NCI-H345 (cell line): ENCODE data around the gene RAB18.
"Not testable (repeated sequence)": the region's sequence is repeated elsewhere in the genome, so short reads cannot be mapped to it uniquely, and the experiment has no call there.

Experiments used
- DNase-seq: peaks from one replicate; lab custom pipeline; 2025; lab: John Stamatoyannopoulos, UW

RAB18 gene

DNA sequence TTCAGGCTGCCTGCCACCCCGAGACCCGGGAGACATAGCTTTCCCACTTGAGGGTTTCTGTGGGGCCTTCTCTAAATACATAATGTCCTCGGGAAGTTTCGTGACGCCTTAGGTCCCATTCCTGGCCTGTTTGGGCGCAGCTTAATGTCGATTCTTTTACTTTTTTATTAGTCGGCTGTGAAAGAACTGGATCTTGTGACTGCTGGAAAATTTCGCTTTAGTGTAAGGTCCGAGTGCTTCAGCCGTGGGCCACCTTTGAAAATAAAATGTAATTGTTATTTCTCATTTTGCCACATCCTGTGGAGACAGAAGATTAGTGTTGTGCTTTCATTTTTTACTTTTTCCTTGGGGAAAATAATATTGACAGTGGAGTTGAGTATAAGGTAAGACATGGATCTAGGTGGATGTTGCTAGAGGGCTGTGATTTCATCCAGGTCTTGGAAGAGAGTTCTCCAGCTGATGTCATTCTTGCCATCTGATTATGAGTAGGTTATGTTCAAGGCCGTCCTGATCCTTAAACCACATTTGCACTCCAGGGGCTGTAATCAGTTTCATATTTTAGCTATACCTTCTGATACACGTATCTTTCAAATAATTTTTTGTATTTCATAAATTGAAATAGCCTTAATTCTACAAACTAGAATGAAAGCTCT is 830 bp downstream of the RAB18 start:
- no peak for DNase-seq

DNA sequence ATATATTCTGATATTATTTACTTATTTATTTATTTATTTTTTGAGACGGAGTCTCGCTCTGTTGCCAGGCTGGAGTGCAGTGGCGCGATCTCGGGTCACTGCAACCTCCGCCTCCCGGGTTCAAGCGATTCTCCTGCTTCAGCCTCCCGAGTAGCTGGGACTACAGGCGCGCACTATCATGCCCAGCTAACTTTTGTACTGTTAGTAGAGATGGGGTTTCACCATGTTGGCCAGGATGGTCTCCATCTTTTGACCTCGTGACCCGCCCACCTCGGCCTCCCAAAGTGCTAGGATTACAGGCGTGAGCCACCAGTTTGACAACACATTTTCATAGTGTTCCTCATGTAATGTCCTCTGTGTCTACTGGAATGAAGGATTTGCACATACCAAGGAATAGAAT is 1.4 kb downstream of the RAB18 start:
- DNase-seq: not testable (repeated sequence)

DNA sequence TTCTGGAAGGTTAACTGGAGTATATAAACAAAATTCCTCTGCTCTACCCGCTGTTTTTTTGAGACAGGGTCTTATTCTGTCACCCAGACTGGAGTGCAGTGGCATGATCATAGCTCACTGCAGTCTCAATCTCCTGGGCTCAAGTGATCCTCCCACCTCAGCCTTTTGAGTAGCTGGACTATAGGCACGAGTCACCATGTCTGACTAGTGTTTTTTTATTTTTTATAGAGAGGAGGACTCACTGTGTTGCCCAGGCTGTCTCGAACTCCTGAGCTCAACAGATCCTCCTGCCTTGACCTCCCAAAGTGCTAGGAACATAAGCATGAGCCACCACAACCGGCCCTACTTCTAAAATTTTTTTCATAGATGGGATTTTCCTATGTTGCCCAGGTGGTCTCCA is 2.2 kb downstream of the RAB18 start:
- DNase-seq: no peak

DNA sequence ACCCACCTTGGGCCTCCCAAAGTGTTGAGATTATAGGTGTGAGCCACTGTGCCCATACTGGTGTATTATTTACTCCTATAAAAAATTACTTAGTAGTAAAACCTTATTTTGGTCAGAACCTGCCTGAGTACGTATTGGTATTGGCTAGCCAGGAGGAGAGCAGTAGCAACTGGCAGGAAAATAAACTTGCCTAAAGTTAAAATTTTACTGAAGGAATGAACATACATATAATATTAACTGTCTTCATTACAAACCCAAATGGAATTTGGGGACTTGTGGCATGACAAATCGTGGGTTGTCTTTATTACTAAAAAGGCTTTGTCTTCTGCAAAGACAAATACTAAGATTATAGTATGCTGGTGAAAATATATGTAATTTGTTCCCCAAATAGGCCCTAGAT is 8.4 kb downstream of the RAB18 start:
- no peak for DNase-seq

DNA sequence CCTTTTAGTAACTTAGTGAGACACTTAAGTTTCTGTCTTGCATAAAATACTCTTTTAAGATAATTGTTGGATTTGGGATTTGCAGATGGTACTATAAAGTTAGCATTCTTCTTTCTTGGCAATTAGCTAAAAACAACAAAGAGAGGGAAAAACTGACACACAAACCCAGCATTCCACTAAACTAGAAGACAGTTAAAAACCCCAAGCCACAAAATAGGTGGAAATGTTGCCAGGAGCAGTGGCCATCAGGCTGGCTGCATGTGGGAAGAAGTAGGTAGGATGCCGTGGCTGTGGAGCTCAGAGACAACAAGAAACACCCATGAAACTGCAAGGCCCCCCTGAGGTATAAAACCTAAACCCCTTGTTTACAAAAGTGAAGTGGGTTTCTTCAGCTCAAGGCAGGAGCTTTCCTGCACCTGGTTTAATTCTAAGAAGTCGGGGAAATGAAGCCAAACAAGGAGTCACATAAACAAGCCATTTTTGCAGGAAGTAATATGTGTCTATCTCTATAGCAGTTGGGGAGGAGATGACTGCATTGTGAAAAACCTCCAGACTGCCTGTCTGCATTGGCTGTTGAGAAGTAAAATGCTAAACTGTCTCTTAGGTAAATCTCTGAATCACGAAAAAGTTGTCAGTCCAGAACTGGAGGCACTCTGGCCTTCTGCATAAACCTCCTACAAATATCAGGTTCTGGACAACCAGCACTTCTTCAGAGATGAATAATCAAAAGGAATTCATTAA is 9.5 kb downstream of the RAB18 start:
- no peak for DNase-seq

DNA sequence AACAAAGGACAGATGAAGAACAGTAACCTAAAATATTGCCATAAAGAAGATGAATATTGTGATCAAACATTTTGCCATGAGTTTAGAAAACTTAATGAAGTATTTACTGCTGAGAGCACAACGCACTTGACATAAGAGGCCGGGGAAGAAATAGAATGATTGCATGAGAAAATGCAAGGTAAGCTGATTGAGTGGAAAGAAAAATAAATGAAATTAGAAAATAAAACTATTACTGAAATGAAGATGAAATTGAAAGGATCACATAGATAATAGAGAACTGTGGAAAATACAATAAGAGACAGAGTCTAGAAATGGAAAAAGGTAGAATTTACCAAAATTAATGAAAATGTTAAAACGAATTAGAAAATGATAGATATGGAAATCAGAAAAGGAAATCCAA is 10.1 kb downstream of the RAB18 start:
- DNase-seq: no peak

DNA sequence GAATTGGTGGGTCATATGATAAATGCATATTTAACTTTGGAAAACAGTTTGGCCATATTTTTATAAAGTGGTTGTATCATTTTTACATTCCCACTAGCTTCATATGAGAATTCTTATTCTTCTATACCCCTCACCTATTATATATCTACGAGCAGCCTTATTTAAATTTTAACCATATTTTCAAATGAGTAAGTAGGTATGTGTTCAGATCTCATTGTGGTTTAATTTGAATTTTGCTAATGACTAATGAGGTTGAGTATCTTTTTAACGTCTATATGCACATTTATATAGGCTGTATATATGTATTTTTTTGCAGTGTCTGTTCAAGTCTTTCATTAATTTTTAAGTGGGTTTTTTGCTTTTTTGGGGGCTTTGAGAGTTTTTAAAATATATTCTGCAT is 14.2 kb downstream of the RAB18 start:
- no peak for DNase-seq

DNA sequence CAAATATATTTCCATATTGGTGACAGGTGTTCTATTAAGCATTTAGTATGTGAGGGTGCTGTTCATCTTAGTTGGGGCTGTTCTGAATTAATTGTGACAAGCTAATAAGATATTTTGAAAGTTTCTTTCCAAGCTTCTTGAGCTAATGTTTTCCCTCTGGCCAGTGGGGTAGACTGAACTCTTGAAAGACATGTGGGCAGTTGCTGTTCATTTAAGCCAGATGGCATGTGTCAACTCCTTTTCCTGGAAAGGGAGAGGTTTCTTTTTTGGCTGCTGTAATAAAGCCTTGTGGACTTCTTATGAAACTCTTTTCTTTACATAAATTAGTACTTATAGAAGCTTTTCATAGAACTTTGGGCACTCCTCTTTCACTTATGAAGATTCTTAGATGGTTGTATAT is 21.7 kb downstream of the RAB18 start:
- no peak for DNase-seq

DNA sequence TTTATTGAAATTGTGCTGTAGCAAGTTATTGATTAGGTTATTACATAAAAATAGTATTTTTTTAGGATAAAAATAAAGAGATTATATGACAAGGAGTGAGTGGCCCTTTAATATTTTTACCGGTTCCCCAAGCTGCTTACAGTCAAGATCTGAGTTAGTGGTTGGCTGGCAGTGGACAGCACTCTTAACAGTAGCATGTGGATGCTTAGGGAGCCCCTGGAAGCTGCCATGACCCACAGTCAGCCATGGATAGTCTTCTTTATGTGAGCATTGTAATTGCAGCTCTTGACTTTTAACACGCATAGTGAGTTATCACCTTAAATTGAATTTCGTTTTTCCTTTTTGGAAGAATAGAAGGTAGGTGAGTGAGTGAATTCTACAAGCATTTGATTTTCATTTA is 22.1 kb downstream of the RAB18 start:
- no peak for DNase-seq

DNA sequence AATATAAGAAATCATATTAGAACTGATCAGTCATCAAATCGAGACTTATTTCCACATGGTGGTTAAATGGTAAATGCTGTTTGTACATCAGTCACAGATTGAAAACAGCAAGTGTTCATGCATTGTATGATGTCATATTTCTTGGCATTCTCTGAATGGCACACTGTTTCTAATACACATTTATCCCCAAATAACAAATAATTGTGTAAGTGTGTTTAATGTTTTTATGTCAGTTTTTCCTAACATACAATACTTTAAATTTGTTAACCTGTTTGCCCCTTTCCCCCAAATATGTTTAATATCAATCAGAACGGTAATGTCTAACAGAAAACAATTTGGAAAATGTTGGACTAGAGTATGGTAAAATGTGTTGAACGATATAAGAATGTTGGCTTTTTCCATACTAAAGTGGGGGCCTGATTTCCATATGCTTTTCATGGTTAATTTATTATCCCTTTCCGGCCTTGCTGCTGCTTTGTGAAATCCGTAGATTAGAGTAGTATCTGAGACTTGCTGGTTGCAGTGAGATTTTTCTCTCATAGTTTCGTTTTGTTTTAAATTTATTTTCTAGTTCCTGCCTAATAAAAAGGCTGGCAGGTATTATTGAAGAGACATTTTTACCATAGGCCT is 23.7 kb downstream of the RAB18 start:
- no peak for DNase-seq

DNA sequence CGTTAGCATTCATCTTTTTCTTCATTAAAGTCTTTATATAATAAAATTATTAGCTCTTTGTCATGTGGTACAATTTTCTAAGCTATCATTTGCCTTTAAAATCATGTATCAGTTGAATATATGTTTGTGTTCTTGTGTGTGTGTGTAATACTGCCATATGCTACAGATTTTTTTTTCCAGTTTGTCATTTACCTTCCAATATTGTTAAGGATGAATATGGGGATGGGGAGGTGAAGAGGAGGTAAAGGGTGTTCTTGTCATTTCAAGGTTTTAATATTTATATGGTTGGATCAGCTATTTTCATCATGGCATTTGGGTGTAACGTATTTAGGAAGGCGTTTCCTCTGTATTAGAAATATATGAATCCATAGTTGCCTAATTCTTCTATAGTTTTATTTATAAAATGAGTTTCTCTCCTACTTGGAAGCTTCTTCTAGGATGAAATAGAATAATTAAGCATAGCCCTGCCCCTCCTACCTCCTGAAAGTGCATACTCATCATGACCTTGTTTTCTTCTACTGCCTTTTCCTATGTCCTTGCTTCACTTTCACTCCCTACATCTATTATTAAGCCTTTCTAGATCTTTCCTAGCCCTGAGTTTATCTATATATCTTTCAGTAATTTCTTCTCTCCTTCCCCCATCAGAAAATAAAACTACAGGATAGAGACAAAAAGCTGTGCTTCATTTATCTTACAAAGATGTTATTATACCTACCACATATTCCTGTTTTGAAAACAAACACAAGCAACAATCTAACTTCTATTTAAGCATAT is 25.1 kb downstream of the RAB18 start:
- no peak for DNase-seq

DNA sequence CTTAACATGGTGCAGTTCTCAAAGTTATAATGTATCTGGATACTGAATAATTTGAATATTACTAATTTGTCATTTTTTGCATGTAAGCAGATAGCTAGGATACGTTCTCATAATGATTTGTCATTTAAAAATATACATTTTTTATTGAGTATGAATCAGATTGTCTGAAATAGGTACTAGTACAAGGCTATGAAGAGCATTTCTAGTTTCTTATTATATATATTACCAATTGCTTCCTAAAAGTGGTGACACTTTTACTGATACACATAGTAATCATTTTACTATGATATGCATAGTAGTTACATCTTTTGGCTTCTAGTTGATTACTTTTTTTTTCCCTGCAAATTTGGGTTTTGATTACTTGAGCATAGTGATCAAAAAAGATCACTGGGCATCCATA is 26.4 kb downstream of the RAB18 start:
- DNase-seq: no peak

DNA sequence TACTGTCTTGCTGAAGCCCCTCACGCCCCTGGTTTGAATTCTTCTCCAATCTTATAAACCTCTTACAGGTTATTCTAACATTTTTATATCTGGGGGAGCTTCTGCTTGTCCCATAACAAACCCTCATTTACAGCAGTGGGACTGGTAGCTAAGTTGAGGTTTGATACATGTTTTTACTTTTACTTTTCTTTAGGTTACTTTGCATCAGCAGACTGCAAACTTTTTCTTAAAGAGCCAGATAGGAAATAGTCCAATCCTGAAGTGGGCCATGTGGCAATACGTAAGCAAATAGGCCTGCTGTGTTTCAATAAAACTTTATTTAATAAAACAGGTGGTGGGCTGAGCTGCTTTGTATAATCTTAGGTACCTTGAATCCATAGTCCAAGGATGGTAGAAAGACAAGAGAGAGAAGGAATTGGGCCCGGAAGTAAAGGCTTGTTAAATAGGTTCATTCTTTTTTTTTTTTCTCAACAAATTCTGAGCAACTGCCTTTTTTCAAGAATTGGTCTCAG is 27.3 kb downstream of the RAB18 start:
- no peak for DNase-seq

DNA sequence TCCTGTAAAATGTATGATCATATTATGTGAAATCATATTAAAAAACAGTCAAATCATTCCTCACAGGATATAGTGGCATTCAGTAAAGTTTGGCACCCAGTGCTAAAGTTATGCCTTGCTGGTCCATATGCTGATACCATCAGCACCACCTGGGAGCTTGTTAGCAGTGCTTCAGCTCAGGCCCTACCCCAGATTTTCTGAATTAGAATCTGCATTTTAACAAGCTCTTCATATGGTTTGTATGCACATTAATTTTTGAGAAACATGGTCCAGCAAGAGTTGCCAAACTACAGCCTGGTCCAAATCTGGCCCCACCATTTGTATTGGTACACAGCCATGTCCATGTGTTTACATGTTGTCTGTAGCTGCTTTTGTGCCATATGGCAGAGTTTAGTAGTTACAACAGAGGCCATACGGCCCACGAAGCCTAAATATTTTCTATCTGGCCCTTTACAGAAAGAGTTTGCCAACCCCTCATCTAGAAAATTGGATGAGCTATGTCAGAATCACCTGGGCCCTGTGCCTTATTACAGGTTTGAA is 30.1 kb downstream of the RAB18 start:
- DNase-seq: no peak

DNA sequence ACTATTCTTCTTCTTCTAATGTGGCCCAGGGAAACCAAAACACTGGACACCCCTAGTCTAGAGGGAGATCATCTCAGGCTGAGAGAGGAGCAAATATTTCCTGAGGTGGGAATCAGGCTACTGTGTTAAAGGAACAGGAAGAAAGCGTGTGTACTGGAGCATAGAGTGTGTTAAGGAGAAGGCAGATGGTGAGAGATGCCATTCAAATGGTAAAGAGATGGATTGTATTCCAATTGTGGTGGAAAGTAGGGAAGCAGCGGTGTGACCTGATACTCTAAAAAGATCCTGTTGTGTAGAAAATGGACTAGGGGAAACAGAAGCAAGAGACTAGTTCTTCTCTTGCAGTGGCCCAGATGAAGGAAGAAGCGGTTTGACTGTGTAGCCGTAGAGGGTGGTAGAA is 31.2 kb downstream of the RAB18 start:
- DNase-seq: no peak

DNA sequence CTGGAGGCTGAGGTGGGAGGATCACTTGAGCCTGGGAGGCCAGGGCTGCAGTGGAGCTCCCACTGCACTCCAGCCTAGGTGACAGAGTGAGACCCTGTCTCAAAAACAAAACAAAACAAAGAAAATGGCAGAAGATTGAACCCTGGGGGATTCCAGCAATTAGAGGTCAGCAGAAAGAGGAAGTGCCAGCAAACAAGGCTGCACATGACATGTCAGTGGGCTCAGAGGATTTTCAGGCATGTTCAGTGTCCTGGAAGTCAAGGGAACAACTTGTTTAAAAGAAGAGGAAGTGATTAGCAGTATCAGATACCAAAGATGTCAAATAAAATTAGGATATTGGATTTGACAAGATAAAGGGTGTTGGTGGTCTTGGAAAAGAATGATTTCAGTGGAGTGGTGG is 32.3 kb downstream of the RAB18 start:
- no peak for DNase-seq

DNA sequence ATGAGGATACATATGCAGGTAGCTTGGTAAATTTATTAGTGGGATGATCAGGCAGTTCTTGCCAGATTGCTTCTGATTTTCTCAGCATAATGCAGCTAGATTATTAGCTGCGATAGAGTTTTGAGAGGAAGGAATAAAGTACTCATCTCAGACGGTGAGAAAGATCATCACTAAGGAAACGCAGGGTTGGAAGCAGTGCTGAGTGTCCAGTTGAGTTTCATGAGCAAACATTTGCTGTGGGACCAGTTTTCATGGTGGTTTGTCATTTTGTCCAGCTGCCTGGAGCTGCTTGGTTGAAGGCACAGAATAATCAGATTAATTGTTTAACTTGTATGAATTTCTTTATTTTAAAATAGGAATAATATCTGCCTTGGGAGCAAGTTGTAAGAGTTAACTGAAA is 33.1 kb downstream of the RAB18 start:
- DNase-seq: no peak

DNA sequence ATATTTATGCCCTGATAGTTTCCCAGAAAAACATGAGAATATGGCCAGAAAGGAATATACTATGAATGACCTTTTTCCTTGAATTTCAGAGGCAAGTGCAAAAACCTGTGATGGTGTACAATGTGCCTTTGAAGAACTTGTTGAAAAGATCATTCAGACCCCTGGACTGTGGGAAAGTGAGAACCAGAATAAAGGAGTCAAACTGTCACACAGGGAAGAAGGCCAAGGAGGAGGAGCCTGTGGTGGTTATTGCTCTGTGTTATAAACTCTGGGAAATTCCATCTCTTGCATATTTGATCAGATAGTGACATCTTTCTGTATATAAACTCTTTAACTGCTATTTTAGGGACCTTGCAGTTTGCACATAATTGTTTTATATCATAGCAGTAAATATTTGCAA is 33.7 kb downstream of the RAB18 start:
- DNase-seq: no peak

DNA sequence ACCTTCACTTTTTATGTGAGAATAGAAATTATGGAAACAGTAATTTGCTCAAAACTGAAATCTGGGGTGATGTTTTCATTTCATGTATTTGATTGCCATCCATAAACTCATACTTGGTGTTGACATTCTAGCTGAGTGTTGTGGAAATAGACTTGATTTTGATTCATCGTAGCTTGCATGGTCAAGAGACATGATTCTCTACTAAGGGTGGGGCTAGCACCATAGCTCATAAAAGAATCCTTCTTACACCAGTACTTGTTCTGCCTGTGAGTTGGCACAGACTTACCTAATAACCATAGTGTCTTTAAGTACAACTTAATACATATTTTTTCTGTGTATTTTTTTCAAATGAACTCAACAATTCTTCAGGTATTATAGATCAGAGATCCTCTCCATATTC is 36.6 kb downstream of the RAB18 start:
- no peak for DNase-seq

DNA sequence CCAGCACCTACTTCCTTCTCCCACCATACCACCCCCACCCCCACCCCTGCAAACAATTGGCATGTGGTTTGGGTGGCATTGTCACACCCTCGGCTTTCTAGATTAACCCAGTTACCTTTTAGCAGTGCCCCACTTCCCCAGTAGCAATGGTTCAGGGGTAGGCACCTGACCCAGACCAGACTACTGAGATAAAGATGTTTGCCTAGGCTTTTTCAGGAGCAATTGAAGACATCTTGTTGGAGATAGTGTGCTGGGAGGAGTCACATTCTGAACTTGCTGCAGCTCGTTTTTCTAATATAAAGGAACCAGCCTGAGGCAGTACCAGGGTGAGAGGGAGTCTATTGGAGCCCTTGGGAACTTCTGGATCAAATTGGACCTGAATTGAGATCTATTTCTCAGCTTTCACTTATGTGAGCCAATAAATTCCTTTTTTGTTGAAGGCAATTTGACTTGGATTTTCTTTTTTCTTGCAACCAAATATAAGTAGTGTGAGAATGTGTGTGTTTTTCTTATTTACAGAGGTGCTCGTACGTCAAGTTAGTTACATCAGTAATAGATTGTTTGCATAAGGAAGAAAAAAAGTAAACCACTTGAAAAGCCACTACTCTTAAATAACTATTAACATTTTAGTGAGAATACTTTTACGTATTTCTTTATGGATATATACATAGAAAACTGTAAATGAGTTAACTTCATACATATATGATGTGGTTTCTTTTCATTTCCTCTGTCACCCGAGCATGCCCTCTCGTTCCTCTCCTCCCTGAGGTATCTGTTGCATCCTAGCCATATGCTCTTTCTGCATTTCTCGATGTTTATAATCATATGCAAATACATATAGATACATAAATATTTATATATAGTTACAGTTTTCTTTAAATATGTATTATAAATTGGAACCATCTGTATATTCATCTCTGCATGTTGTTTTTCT is 38.0 kb downstream of the RAB18 start:
- no peak for DNase-seq

DNA sequence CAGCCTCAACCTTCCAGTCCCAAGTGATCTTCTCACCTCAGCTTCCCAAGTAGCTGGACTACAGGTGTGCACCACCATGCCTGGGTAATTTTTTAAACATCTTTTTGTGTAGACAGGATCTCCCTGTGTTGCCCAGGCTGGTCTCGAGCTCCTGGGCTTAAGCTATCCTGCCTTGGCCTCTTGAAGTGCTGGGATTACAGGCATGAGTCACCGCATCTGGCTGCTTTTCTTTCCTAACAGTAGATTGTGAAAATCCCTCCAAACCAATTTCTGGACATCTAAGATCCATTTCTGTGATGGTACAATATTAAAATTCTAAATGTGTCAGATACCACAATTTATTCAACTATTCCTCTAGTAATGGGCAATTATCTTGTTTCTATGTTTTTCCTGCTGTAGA is 38.7 kb downstream of the RAB18 start:
- no peak for DNase-seq
